ENCODE data around the gene ELP2. TPM values are rescaled to one million over a fixed set of nuclear protein-coding genes. Genes with fewer than 3 reads are reported as not detected.
"Not testable (repeated sequence)": the region's sequence is repeated elsewhere in the genome, so short reads cannot be mapped to it uniquely, and the experiment has no call there.

The ELP2 gene
- total and polyA plus RNA-seq, 4 experiments from 2014 or later = 76.3 to 143 (median 110) TPM

DNA sequence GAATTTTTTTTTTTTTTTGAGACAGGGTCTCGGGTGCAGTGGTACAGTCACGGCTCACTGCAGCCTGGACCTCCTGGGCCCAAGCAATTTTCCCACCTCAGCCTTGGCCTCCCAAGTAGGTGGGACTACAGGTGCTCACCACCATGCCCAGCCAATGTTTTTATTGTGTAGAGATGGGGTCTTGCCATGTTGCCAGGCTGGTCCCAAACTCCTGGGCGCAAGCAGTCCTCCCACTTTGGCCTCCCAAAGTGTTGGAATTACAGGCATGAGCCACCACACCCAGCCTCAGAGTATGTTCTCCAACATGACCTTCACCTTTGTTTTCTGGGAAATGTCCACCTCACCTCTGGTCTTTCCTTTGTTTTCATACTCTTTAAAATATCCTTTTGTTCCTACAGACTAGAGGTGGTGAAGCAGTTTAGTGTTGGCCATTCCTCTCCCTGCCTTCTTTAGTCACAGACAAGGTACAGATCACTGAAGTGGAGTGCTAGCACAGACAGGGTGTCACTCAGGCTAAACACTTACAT, 38.1 kb downstream of the ELP2 start:
- peak overlapping the region in 1 of 7 donors; percentile 7 for H3K27ac Mint-ChIP-seq
- peaks cover 0 to 4% (median 2%) of the 10 kb centered on the region in 4 donors for H3K4me1 Mint-ChIP-seq
- no peaks in the 10 kb centered on the region for H3K27me3 Mint-ChIP-seq
- H3K4me1 ChIP-seq (ENCODE audit: insufficient read depth, low read length) = no peaks in the 10 kb centered on the region
- H3K4me3 Mint-ChIP-seq = no peak overlapping the region
- no peak overlapping the region for H3K4me3 ChIP-seq (ENCODE audit: low read length in 2 of 2)
- H3K36me3 ChIP-seq (ENCODE audit: insufficient read depth, low read length) = peaks cover 59% of the 10 kb centered on the region
- no peak for DNase-seq
- intact Hi-C loops (cut with micrococcal nuclease) = no loop called here
- no peak overlapping the region for H3K27ac ChIP-seq (ENCODE audit: low read depth, low read length)
- H3K27me3 ChIP-seq (ENCODE audit: insufficient read depth, low read length) = no peaks in the 10 kb centered on the region
- POLR2A ChIA-PET (ENCODE audit: partially characterized antibody) = no interaction called here
- no peaks in the 10 kb centered on the region for H3K9me3 Mint-ChIP-seq
- H3K9me3 ChIP-seq (ENCODE audit: control insufficient read depth in 1 of 2, low read length in 2 of 2) = no peaks in the 10 kb centered on the region
- CTCF ChIA-PET (ENCODE audit: partially characterized antibody) = interaction anchor here (0.9 kb wide), 1 partner anchor 62 kb away, joined by 4 read pairs; no protein-coding TSS in a partner anchor
- peaks cover 52 to 74% of the 10 kb centered on the region in 2 donors for H3K36me3 Mint-ChIP-seq

DNA sequence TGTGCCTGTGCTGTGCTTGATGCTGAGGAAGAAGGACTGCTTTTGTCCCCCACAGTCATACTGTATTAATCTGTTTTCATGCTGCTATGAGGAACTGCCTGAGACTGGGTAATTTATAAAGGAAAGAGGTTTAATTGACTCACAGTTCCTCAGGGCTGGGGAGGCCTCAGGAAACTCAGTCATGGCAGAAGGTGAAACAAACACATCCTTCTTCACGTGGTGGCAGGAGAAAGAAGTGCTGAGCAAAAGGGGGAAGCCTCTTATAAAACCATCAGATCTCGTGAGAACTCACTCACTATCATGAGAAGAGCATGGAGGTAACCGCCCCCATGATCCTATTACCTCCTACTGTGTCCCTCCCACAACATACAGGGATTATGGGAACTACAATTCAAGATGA, 38.6 kb downstream of the ELP2 start:
- H3K27me3 ChIP-seq (ENCODE audit: insufficient read depth, low read length); DNase-seq; H3K4me1 Mint-ChIP-seq; H3K27ac ChIP-seq (ENCODE audit: low read depth, low read length); CTCF ChIA-PET (ENCODE audit: partially characterized antibody); intact Hi-C loops (cut with micrococcal nuclease); H3K9me3 Mint-ChIP-seq; POLR2A ChIA-PET (ENCODE audit: partially characterized antibody); H3K9me3 ChIP-seq (ENCODE audit: control insufficient read depth in 1 of 2, low read length in 2 of 2); H3K4me3 Mint-ChIP-seq; H3K27me3 Mint-ChIP-seq; H3K4me3 ChIP-seq (ENCODE audit: low read length in 2 of 2); H3K4me1 ChIP-seq (ENCODE audit: insufficient read depth, low read length): not testable (repeated sequence)
- peak overlapping the region in 3 of 7 donors; percentile 7 to 30 (median 23) for H3K27ac Mint-ChIP-seq
- peaks cover 49 to 74% of the 10 kb centered on the region in 2 donors for H3K36me3 Mint-ChIP-seq
- H3K36me3 ChIP-seq (ENCODE audit: insufficient read depth, low read length) = peaks cover 63% of the 10 kb centered on the region

DNA sequence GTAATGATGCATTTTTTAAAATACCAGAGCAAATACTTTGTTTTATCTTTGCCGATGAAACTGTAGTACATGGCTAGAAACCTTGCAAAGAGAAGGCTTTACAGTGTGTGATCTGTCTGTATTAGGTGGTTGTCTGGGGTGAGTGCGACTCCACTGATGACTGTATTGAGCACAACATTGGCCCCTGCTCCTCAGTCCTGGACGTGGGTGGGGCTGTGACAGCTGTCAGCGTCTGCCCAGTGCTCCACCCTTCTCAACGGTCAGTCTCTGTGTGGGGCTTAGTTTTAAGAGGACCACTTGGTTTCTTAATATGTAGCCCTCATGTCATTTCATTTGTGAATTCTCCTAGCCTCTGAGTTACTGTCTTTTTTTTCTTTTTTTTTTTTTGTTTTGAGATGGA, 40.2 kb downstream of the ELP2 start:
- intact Hi-C loops (cut with micrococcal nuclease) = no loop called here
- H3K27me3 ChIP-seq (ENCODE audit: insufficient read depth, low read length) = no peaks in the 10 kb centered on the region
- no peak overlapping the region for H3K4me3 Mint-ChIP-seq
- no peak for DNase-seq
- peaks cover 44 to 70% of the 10 kb centered on the region in 2 donors for H3K36me3 Mint-ChIP-seq
- no peak overlapping the region for H3K27ac ChIP-seq (ENCODE audit: low read depth, low read length)
- no peak overlapping the region for H3K4me3 ChIP-seq (ENCODE audit: low read length in 2 of 2)
- H3K36me3 ChIP-seq (ENCODE audit: insufficient read depth, low read length) = peaks cover 64% of the 10 kb centered on the region
- H3K4me1 Mint-ChIP-seq = peaks cover 0 to 1% (median 0%) of the 10 kb centered on the region in 4 donors
- no peaks in the 10 kb centered on the region for H3K9me3 Mint-ChIP-seq
- H3K27ac Mint-ChIP-seq = no peak overlapping the region
- POLR2A ChIA-PET (ENCODE audit: partially characterized antibody) = no interaction called here
- CTCF ChIA-PET (ENCODE audit: partially characterized antibody) = interaction anchor here (1.1 kb wide), 1 partner anchor 152 kb away, joined by 4 read pairs; no protein-coding TSS in a partner anchor
- H3K4me1 ChIP-seq (ENCODE audit: insufficient read depth, low read length) = no peaks in the 10 kb centered on the region
- H3K27me3 Mint-ChIP-seq = no peaks in the 10 kb centered on the region
- H3K9me3 ChIP-seq (ENCODE audit: control insufficient read depth in 1 of 2, low read length in 2 of 2) = no peaks in the 10 kb centered on the region

DNA sequence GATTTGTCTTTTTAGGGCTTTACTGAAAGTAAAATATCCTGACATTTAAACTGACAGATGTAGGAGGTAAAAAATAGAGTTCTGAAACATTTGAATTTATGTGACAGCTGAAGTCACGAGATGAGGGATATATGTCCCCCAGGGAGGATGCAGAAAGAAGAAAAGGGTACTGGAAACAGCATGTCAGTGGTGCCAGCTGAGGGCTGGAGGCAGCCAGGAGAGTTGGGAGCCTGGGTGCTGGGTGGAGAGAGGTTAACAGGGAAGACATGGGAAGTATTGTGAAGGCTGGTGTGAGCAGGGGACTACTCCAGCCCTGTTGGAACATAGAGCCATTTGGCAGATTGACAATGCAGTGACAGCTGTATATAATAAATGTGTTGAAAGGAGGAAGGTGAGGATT, 45.8 kb downstream of the ELP2 start:
- Histone ChIP-seq H3K27ac (ENCODE audit: low read depth, low read length) (no peak overlapping the region), H3K27me3 (ENCODE audit: insufficient read depth, low read length) (no peaks in the 10 kb centered on the region), H3K36me3 (ENCODE audit: insufficient read depth, low read length) (peaks cover 53% of the 10 kb centered on the region), H3K9me3 (ENCODE audit: control insufficient read depth in 1 of 2, low read length in 2 of 2) (no peaks in the 10 kb centered on the region), H3K4me3 (ENCODE audit: low read length in 2 of 2) (no peak overlapping the region), H3K4me1 (ENCODE audit: insufficient read depth, low read length) (no peaks in the 10 kb centered on the region)
- peaks cover 4 to 14% (median 7%) of the 10 kb centered on the region in 4 donors for H3K4me1 Mint-ChIP-seq
- ChIA-PET POLR2A (ENCODE audit: partially characterized antibody) (no interaction called here), CTCF (ENCODE audit: partially characterized antibody) (no interaction called here)
- no peaks in the 10 kb centered on the region for H3K9me3 Mint-ChIP-seq
- no peak for DNase-seq
- H3K27me3 Mint-ChIP-seq = no peaks in the 10 kb centered on the region
- no peak overlapping the region for H3K4me3 Mint-ChIP-seq
- H3K27ac Mint-ChIP-seq = peak overlapping the region in 6 of 7 donors; percentile 30 to 88 (median 71)
- intact Hi-C loops (cut with micrococcal nuclease) = no loop called here
- H3K36me3 Mint-ChIP-seq = peaks cover 35 to 64% of the 10 kb centered on the region in 2 donors

DNA sequence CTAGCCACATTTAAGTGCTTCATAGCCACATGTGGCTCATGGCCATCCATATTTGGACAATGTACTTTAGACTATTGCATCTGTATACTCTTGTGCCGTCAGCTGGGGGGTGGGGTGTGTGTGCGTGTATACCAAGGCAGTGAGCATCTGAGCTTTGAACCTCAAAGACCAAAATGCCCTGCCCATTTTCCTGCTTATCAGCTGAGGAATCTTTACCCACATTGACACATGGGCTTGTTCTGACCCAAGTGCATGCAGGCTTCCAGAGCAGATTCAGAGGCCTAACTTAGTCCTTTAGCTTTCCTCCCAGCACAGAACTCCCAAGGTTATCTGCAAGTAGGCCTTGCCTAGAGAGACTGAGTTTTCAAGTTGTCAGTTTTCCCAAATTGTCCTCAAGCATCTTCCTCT, 46.5 kb downstream of the ELP2 start:
- Histone ChIP-seq H3K4me3 (ENCODE audit: low read length in 2 of 2) (no peak overlapping the region), H3K36me3 (ENCODE audit: insufficient read depth, low read length) (peaks cover 46% of the 10 kb centered on the region), H3K27ac (ENCODE audit: low read depth, low read length) (no peak overlapping the region), H3K9me3 (ENCODE audit: control insufficient read depth in 1 of 2, low read length in 2 of 2) (no peaks in the 10 kb centered on the region), H3K27me3 (ENCODE audit: insufficient read depth, low read length) (no peaks in the 10 kb centered on the region), H3K4me1 (ENCODE audit: insufficient read depth, low read length) (no peaks in the 10 kb centered on the region)
- DNase-seq = peak in 1 of 5 donors; percentile 7
- ChIA-PET CTCF (ENCODE audit: partially characterized antibody) (no interaction called here), POLR2A (ENCODE audit: partially characterized antibody) (no interaction called here)
- Mint-ChIP-seq H3K4me3 (no peak overlapping the region), H3K36me3 (peaks cover 28 to 57% of the 10 kb centered on the region in 2 donors), H3K27ac (peak overlapping the region in 3 of 7 donors; percentile 3 to 52 (median 13)), H3K27me3 (no peaks in the 10 kb centered on the region), H3K9me3 (no peaks in the 10 kb centered on the region), H3K4me1 (peaks cover 4 to 14% (median 7%) of the 10 kb centered on the region in 4 donors)
- intact Hi-C loops (cut with micrococcal nuclease) = no loop called here

DNA sequence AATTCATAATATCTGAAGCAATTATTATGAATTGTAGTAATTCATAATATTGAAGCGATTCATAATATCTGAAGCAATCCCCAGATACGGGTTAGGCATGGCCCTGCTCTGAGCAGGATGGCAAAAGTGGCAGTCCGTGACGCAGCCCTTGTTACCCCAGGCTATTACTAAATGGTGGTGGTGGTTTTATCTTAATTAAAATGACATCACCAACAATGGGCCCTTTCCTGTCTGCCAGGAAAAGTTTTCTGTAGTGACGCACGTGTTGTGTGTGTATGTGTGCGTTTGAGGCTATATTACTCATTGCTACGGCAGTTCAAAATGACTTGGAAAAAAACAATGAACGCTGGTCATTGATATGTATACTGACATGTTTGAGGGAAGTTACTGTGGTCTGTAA, 47.0 kb downstream of the ELP2 start:
- DNase-seq = peak in 1 of 5 donors; percentile 7
- H3K27me3 ChIP-seq (ENCODE audit: insufficient read depth, low read length) = no peaks in the 10 kb centered on the region
- H3K36me3 Mint-ChIP-seq = peaks cover 28 to 52% of the 10 kb centered on the region in 2 donors
- no peak overlapping the region for H3K4me3 ChIP-seq (ENCODE audit: low read length in 2 of 2)
- H3K4me1 ChIP-seq (ENCODE audit: insufficient read depth, low read length) = no peaks in the 10 kb centered on the region
- POLR2A ChIA-PET (ENCODE audit: partially characterized antibody) = no interaction called here
- peaks cover 4 to 14% (median 7%) of the 10 kb centered on the region in 4 donors for H3K4me1 Mint-ChIP-seq
- H3K9me3 ChIP-seq (ENCODE audit: control insufficient read depth in 1 of 2, low read length in 2 of 2) = no peaks in the 10 kb centered on the region
- H3K27me3 Mint-ChIP-seq = no peaks in the 10 kb centered on the region
- peak overlapping the region in 1 of 7 donors; percentile 3 for H3K27ac Mint-ChIP-seq
- CTCF ChIA-PET (ENCODE audit: partially characterized antibody) = no interaction called here
- intact Hi-C loops (cut with micrococcal nuclease) = no loop called here
- H3K9me3 Mint-ChIP-seq = no peaks in the 10 kb centered on the region
- no peak overlapping the region for H3K4me3 Mint-ChIP-seq
- peaks cover 40% of the 10 kb centered on the region for H3K36me3 ChIP-seq (ENCODE audit: insufficient read depth, low read length)
- no peak overlapping the region for H3K27ac ChIP-seq (ENCODE audit: low read depth, low read length)

DNA sequence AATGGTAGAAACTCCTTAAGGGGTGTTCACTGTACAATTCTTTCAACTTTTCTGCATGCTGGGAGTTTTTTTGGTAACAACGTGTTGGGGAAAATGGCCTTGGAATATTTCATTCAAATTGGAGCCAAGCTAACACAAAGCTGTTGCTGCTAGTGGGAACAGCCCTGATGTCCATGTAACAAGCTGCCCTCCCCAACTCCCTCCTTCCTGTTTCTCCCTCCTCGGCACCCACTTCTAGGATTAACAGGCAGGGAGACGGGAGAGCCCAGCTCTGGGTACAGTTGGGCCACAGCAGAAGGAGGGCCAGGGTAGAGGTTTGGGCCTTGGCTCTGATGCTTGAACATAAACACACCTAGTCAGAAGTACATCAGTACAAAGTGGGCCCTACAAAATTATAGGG, 48.2 kb downstream of the ELP2 start:
- no peak for DNase-seq
- no peak overlapping the region for H3K27ac ChIP-seq (ENCODE audit: low read depth, low read length)
- POLR2A ChIA-PET (ENCODE audit: partially characterized antibody) = no interaction called here
- Mint-ChIP-seq H3K27me3 (no peaks in the 10 kb centered on the region), H3K9me3 (no peaks in the 10 kb centered on the region), H3K4me1 (peaks cover 5 to 14% (median 7%) of the 10 kb centered on the region in 4 donors), H3K4me3 (no peak overlapping the region), H3K27ac (peak overlapping the region in 5 of 7 donors; percentile 2 to 73 (median 37)), H3K36me3 (peaks cover 28 to 40% of the 10 kb centered on the region in 2 donors)
- H3K4me3 ChIP-seq (ENCODE audit: low read length in 2 of 2) = no peak overlapping the region
- H3K27me3 ChIP-seq (ENCODE audit: insufficient read depth, low read length) = no peaks in the 10 kb centered on the region
- CTCF ChIA-PET (ENCODE audit: partially characterized antibody) = no interaction called here
- H3K36me3 ChIP-seq (ENCODE audit: insufficient read depth, low read length) = peaks cover 31% of the 10 kb centered on the region
- H3K9me3 ChIP-seq (ENCODE audit: control insufficient read depth in 1 of 2, low read length in 2 of 2) = no peaks in the 10 kb centered on the region
- no peaks in the 10 kb centered on the region for H3K4me1 ChIP-seq (ENCODE audit: insufficient read depth, low read length)
- intact Hi-C loops (cut with micrococcal nuclease) = no loop called here
